Measurements from ENCODE around the gene CRADD. TPM values are rescaled to one million over a fixed set of nuclear protein-coding genes. Genes with fewer than 3 reads are reported as not detected.
"Not testable (repeated sequence)": the region's sequence is repeated elsewhere in the genome, so short reads cannot be mapped to it uniquely, and the experiment has no call there.

CRADD gene
- total RNA-seq, 4 donors from 2014 or later = 19.4 to 28.7 (median 22.6) TPM

- no peak for DNase-seq
- Histone ChIP-seq H3K9me3 (no peaks in the 10 kb centered on the region), H3K27ac (no peak overlapping the region), H3K36me3 (no peaks in the 10 kb centered on the region), H3K4me1 (no peaks in the 10 kb centered on the region), H3K27me3 (no peaks in the 10 kb centered on the region), H3K4me3 (no peak overlapping the region)
- peak in 1 of 2 donors; percentile 33 for ATAC-seq
- intact Hi-C loops (cut with DNase I; ENCODE audit: low total_unique reads) = no loop called here
- in situ Hi-C loops (cut with MboI; ENCODE audit: low sequenced_read_pairs in 4 of 4) = no loop called here
- TF ChIP-seq, protein P1, sequence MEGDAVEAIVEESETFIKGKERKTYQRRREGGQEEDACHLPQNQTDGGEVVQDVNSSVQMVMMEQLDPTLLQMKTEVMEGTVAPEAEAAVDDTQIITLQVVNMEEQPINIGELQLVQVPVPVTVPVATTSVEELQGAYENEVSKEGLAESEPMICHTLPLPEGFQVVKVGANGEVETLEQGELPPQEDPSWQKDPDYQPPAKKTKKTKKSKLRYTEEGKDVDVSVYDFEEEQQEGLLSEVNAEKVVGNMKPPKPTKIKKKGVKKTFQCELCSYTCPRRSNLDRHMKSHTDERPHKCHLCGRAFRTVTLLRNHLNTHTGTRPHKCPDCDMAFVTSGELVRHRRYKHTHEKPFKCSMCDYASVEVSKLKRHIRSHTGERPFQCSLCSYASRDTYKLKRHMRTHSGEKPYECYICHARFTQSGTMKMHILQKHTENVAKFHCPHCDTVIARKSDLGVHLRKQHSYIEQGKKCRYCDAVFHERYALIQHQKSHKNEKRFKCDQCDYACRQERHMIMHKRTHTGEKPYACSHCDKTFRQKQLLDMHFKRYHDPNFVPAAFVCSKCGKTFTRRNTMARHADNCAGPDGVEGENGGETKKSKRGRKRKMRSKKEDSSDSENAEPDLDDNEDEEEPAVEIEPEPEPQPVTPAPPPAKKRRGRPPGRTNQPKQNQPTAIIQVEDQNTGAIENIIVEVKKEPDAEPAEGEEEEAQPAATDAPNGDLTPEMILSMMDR (IDR thresholded peaks at IDR 0.05 in 4 of 5, conservative IDR thresholded peaks at IDR 0.05 in 1 of 5) = no peak
- no peak for TF ChIP-seq POLR2A (IDR thresholded peaks at IDR 0.05)
Observed at GRCh38 chr12:93638095-93638494, 39.1 kb upstream of the CRADD start.

DNA sequence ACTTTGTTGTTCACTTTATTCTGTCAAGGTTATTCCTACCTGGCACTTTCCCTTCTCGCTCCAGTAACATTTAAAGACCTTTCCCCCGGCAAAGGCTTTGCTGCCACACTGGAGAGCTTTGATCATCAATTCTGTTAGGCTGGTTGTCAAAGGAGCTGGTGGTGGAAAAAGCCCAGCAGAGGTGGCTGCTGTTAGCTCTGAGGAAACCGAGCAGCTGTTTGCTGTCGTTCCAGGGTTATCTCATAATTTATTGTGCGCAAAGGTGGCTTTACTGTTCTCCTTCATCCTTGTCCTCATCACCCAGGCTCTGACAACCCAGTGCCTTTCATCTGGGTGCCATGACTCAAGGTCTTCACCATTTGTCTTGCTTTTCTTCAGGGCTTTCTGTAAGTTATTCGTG, 38.2 kb upstream of the CRADD start:
- no peaks in the 10 kb centered on the region for H3K36me3 ChIP-seq

DNA sequence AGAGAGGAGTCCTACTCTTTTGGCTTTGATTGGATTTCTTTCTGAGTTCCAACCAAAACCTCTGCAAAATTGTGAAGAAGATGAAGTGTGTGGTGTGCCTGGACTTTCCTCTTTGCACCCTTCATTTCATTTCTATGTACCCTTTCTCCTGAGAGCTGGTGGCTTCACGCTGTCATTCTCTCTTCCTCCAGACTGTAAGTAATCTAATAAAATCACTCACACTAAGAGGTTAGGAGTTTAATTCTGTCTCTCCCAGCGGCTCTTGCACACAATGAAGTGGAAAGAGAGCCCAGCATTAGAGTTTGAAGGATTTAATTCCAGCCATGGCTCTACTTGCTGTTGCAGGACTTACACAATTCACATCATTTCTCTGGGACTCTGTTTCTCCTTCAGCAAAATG, 37.8 kb upstream of the CRADD start:
- H3K27ac ChIP-seq = no peak overlapping the region
- TF ChIP-seq POLR2A (IDR thresholded peaks at IDR 0.05) = no peak
- TF ChIP-seq, protein P1 (IDR thresholded peaks at IDR 0.05 in 4 of 5, conservative IDR thresholded peaks at IDR 0.05 in 1 of 5) = no peak
- no peak for ATAC-seq
- no peak for DNase-seq
- H3K4me3 ChIP-seq = no peak overlapping the region
- intact Hi-C loops (cut with DNase I; ENCODE audit: low total_unique reads) (no loop called here), in situ Hi-C loops (cut with MboI; ENCODE audit: low sequenced_read_pairs in 4 of 4) (no loop called here)
- H3K27me3 ChIP-seq = no peaks in the 10 kb centered on the region
- no peaks in the 10 kb centered on the region for H3K4me1 ChIP-seq
- no peaks in the 10 kb centered on the region for H3K36me3 ChIP-seq
- H3K9me3 ChIP-seq = no peaks in the 10 kb centered on the region

More for the DNA sequence above, 38.2 kb upstream of the CRADD start:
- H3K4me1 ChIP-seq = no peaks in the 10 kb centered on the region
- no peak for DNase-seq
- no peak overlapping the region for H3K4me3 ChIP-seq
- in situ Hi-C loops (cut with MboI; ENCODE audit: low sequenced_read_pairs in 4 of 4) (no loop called here), intact Hi-C loops (cut with DNase I; ENCODE audit: low total_unique reads) (no loop called here)
- no peak for ATAC-seq
- no peaks in the 10 kb centered on the region for H3K9me3 ChIP-seq
- no peaks in the 10 kb centered on the region for H3K27me3 ChIP-seq
- TF ChIP-seq POLR2A (IDR thresholded peaks at IDR 0.05) = no peak
- TF ChIP-seq, protein P1 (IDR thresholded peaks at IDR 0.05 in 4 of 5, conservative IDR thresholded peaks at IDR 0.05 in 1 of 5) = no peak
- no peak overlapping the region for H3K27ac ChIP-seq

DNA sequence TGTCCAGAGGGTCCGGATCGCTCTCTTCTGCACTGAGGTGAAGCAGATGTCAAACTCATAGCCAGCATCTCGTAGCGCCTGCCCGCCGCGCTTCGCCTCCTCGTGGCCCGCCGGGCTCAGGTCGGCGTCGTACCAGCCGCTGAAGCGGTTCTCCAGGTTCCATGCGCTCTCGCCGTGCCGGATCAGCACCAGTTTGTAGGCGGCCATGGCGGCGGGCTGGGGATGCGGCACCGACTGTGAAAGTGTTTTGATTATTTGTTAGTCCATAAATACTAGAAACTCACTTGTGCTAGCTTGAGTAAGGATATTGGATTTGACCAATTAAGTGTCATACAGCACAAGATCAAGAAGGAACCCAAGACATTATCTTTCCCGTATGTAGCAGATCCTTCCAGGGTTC, 35.8 kb upstream of the CRADD start:
- in situ Hi-C loops (cut with MboI; ENCODE audit: low sequenced_read_pairs in 4 of 4); H3K36me3 ChIP-seq; H3K4me1 ChIP-seq; H3K9me3 ChIP-seq; H3K27me3 ChIP-seq; intact Hi-C loops (cut with DNase I; ENCODE audit: low total_unique reads); H3K4me3 ChIP-seq; H3K27ac ChIP-seq; ATAC-seq; DNase-seq: not testable (repeated sequence)

DNA sequence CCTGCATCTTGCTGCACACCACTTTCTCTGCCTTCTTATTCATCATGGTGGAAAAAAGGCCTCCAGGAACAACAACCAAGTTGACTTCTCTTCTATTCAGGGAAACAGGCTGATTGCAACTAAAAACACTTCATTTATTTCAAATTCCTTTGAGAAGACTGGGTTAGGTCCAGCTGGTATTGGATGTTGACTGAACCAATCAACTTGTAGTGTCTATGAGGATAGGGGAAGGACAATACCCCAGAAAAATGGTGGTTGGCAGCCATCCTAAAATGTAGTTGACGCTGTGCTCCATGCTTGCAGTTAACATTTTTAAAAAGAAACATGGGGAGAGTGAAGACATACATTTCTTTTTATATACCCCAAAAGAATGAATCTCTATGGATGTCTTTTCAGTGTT, 34.4 kb upstream of the CRADD start:
- no peak for DNase-seq
- intact Hi-C loops (cut with DNase I; ENCODE audit: low total_unique reads) = no loop called here
- TF ChIP-seq, protein P1 (IDR thresholded peaks at IDR 0.05 in 4 of 5, conservative IDR thresholded peaks at IDR 0.05 in 1 of 5) = no peak
- TF ChIP-seq POLR2A (IDR thresholded peaks at IDR 0.05) = no peak
- in situ Hi-C loops (cut with MboI; ENCODE audit: low sequenced_read_pairs in 4 of 4) = no loop called here
- H3K27ac ChIP-seq = no peak overlapping the region
- H3K27me3 ChIP-seq = no peaks in the 10 kb centered on the region
- H3K36me3 ChIP-seq = no peaks in the 10 kb centered on the region
- H3K4me1 ChIP-seq = no peaks in the 10 kb centered on the region
- ATAC-seq = no peak
- no peak overlapping the region for H3K4me3 ChIP-seq
- H3K9me3 ChIP-seq = no peaks in the 10 kb centered on the region

Measured in gastrocnemius medialis (tissue), 4 donors.